ENCODE measurements around the gene CCDC187.

Gene CCDC187

GRCh38 chr9:136251264-136252115, 52.4 kb downstream of the CCDC187 start:
- no peak for DNase-seq

GRCh38 chr9:136250676-136251075, 53.2 kb downstream of the CCDC187 start:
- no peak for DNase-seq

GRCh38 chr9:136249877-136250559, 53.9 kb downstream of the CCDC187 start:
- peak; percentile 47 to 84 for DNase-seq

- no peak for DNase-seq
Observed at GRCh38 chr9:136248951-136249876, 54.7 kb downstream of the CCDC187 start.

DNA sequence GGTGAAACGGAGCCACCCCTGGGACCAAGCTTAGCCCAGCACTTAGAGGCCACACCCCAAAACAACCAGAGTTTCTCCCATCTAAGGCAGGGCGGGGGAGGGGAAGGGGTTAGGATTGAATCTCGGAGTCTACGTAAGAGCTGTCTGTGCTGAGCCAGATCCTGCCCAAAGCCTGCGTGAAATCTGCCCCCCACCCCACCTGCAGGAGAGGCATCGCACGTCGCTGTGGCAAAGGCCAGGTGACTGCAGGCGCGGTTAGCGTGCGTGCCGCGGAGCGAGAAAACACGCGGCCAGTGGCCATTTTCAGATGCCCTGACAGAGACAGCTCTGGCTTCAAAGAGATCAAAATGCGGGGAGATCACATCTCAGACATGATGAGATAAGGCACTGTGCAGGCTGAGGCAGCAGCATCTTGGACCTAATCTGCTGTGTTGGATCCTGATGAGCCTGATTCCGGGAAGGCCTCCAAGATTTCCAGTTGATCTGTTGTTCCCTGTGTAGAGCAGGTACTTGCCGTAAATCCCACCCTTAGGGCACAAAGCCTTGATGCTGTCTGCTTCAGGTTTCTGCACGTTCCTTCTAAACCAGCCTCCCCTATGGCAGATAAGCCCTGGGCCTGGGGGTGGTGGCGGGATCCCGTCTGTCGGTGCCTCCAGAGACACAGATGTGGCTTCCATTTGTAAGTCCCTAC, 55.8 kb downstream of the CCDC187 start:
- DNase-seq = no peak

- no peak for DNase-seq
Observed at GRCh38 chr9:136247551-136247916, 56.4 kb downstream of the CCDC187 start.

GRCh38 chr9:136246849-136247550, 56.9 kb downstream of the CCDC187 start:
- no peak for DNase-seq

DNA sequence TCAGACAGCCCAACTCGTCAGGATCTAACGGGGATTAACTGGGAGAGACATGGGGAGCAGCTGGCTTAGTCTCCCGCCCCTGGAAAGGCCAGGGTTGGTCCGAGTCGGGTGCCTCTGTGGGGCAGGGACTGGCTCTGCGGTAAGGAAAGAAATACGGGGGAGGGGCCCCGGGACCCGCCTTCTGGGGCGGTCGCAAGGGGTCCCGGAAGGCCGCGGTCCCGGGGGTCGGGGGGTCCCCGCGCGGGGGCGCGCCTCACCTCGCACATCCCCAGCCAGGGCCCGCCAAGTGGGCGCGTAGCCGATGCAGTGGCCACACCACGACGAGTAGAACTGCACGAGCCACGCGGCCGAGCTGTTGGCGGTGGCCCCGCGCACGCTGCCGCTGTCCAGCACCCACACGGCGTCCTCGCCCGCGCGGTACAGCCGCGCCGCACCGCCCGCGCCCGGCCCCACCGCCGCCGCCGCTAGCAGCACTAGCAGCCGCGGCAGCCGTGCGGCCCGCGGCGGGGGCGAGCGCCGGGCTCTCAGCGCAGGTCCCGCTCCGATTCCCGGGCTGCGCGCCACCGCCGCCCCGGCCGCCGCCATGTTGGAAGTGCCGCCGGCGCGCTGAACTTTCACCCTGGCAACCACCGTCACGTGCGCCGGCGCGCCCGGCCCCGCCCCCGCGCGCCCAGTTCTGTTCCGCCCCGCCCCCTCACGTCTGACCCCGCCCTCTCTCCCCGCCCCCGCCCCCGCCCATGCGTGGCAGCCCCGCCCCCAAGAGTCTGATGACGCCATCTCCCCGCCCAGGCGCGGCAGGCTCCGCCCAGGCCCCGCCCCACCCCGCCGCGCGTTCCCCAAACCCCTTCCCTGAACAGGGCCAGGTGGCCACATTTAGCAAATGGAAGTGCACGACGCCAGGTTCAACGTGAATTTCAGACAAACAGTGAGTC, 58.4 kb downstream of the CCDC187 start, which contains the start of gene QSOX2:
Gene QSOX2, minus strand, starts transcription at position 594 of the 932 bp plus-strand sequence. Its CDS starts 9 bp downstream, at position 585.
- DNase-seq = peak; percentile 44 to 89

DNA sequence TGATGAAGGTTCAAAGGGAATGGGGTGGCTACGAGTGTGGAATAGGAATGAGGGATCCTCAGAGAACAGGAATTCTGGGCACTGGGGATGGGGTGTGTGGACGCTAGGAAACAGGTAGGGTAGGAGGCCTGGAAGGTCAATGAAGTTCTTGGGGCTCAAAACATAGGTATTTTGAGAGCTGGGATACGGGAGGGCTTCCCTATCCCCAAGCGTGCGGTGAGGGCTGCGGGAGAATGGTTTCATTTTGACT, 59.0 kb downstream of the CCDC187 start:
- no peak for DNase-seq

GRCh38 chr9:136244122-136244968, 59.5 kb downstream of the CCDC187 start:
- no peak for DNase-seq

- no peak for DNase-seq
Observed at GRCh38 chr9:136243631-136244030, 60.3 kb downstream of the CCDC187 start.

- DNase-seq = no peak
Observed at GRCh38 chr9:136242918-136243525, 60.9 kb downstream of the CCDC187 start.

DNA sequence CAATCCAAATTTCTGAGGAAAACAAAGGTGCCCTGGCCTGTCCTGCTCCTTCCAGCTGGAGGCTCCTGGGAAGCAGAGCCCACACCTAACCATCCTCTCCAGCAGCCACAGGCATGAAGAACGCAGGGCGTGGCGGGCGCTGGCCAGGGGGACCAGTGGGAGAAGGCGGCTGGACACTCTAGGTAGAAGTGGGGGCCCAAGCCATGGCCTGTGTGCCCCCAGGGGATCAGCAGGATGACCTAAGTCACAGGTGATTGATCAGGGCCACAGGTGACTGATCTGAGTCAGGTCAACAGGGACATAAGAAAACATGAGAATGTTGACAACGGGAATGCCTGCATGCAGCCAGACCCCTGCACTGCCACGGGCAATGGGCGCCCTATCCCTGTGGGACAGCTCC, 61.6 kb downstream of the CCDC187 start:
- DNase-seq = no peak

GRCh38 chr9:136241542-136241941, 62.4 kb downstream of the CCDC187 start:
- no peak for DNase-seq

DNA sequence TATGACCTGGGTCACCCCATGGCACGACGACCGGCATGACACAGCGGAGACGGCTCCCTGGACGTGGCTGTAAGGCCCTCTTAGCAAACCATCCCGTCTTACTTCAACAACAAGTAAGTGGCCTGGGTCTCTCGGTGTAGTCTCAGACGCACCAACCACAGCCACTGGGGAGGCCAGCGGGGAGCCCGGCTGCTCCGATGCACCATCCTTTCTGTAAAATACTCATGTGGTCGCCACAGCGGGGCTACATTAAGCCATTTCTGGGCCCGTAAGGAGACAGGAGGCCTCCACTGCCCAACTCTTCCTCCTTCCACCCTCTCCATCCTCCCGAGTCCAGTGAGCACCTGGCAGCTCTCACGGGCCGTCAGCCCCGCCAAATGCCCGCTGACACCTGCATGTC, 63.0 kb downstream of the CCDC187 start:
- DNase-seq = no peak

- no peak for DNase-seq
Observed at GRCh38 chr9:136239983-136240330, 63.9 kb downstream of the CCDC187 start.

- DNase-seq = peak; percentile 58 to 89
Observed at GRCh38 chr9:136239135-136239982, 64.5 kb downstream of the CCDC187 start.

GRCh38 chr9:136238342-136238732, 65.6 kb downstream of the CCDC187 start:
- DNase-seq = no peak
